HG03558 (cell line): ENCODE data around the gene RGS7.
"Not testable (repeated sequence)": the region's sequence is repeated elsewhere in the genome, so short reads cannot be mapped to it uniquely, and the experiment has no call there.

Source experiments
- ATAC-seq: cut with Tn5 transposase; IDR thresholded peaks from one replicate; pipeline ENCODE4 v1.9.1; 2021; ENCODE audit warnings: moderate number of reproducible peaks; ENCODE audit not compliant: unreplicated experiment; ENCODE audit errors: extremely low read depth

The RGS7 gene

GRCh38 chr1:241219449-241219848 lies 137.6 kb downstream of the RGS7 start:
- ATAC-seq, result no peak

DNA sequence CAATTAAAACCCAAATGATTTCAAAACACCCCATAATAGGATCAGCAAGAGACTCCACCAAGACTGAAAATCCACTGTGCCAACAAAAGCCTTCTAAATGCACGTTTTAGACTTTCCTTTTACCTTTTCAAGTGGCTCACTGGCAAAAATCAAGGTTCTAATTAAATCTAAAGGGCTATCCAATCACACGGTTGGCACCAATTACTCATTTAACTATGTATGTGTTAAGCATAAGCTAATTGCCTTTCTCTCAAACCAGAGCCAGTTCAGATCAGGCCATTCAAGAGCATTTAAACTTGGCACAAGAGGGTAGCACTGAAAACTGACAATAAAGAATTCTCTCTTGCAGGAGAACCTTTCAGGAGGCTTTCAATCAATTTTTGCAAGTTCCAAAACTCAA lies 139.5 kb downstream of the RGS7 start:
- no peak for ATAC-seq

DNA sequence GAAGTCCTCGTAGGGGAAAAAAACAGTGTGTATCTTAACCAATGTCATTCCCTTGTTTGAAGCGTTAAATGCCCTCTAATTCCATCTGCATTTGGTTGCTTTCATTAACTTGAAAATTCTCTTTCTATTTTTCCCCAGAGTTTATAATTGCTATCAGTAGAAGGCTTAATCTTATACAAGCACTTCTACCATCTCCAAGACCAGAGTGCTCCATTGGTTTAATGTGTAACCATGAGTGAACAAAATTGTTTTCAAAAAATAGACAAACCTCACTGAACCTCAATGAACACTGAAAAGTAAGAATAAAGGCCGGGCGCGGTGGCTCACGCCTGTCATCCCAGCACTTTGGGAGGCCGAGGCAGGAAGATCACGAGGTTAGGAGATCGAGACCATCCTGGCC lies 141.3 kb downstream of the RGS7 start:
- ATAC-seq, result no peak

DNA sequence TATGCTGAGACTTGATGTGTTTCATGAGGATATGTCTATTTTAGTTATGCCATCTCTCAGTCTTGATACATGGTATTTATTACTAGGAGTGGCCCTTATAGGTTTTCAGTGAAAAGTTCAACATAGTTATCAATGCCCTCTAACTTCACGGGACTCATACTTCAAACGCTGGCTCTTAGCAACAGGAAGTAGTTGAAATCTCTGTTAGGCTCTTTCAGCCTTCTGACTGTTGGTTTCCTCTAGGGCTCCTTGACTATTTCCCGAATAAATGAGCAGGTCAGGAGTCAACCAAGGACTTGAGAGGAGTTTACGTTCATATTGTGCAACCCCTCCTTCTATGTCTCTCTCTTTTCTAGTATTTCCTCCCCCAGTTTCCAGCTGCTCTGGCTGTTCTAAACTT lies 141.8 kb downstream of the RGS7 start:
- ATAC-seq, result no peak

DNA sequence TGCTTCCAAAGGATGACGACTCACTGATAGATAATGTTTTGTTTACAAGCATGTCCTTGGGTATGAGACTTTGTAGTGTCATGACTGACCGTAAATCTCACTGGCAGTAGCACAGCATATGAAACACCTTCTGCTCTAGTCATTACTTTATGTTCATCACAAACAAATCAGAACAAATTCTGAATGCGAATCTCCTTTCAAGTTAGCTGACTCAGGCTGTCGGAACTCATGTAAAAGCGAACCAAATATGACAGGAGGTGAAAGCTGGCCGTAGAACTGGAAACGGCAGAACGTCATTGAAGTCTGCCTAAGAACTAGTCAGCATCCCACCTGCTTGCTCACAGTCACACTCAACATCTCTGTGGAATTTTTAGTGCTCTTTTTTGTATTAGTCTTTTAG lies 143.9 kb downstream of the RGS7 start:
- no peak for ATAC-seq

GRCh38 chr1:241212628-241213027 lies 144.4 kb downstream of the RGS7 start:
- ATAC-seq, result no peak

DNA sequence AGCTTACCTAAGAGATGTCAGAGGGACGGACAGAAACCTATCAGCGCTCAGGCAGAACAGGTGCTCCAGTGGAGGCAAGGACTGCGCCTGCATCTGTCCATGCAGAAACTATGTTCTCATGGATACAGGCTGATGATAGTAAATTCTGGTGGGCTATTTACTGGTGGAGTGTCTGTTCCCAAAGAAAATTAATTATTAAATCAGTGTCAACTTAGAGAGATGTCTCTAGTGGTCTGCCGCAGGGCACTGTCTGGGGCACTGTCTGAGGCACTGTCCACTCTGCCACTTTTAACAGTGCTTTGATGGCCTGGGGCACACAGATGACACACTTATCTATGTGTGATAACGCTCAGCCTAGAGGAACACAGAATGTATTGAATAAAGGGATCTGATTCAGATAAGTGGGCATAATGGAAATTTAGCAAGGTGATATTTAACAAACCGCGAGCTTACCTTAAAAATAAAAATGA lies 148.1 kb downstream of the RGS7 start:
- no peak for ATAC-seq

DNA sequence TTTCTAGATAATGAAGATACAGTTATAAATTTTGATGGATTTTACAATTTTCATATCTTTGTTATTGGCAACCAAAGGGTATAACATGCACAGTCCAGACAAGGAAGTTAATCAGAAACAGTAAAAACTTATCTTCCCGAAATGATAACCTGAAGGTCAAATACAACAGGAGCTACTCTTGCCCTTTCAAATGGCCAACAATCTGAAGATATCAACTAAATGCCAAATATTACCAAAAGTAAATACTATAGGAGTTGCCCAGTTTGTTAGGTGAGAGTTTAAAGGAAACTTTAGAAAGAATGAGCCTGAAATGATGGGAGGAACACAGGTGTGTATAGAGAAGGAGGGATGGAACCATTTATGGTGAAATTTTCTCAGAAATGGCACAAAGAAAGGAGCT lies 153.2 kb downstream of the RGS7 start:
- no peak for ATAC-seq

DNA sequence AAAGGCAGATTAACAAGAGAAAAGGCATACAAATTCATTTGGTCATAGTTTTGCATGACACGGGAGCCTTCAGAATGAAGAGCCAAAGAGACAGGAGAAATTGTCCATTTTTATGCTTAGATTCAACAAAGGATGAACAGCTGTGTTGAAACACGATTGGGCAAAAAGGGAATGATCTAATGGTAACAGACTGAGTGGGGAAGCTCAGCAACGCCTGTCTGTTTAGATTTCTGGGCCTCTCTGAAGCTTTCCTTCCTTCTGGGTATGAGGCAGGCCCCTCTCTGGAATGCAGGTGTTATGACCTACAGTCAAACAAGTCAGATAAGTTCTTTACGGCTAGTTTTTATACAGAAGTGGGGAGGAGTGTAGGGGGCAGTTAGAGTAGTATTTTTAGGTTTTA lies 154.6 kb downstream of the RGS7 start:
- no peak for ATAC-seq

- ATAC-seq, result no peak
These were observed 170.3 kb downstream of the RGS7 start for GRCh38 chr1:241186716-241187115.

- no peak for ATAC-seq
These were observed 175.0 kb downstream of the RGS7 start for GRCh38 chr1:241181971-241182370.

- no peak for ATAC-seq
These were observed 175.5 kb downstream of the RGS7 start for GRCh38 chr1:241181471-241181870.

DNA sequence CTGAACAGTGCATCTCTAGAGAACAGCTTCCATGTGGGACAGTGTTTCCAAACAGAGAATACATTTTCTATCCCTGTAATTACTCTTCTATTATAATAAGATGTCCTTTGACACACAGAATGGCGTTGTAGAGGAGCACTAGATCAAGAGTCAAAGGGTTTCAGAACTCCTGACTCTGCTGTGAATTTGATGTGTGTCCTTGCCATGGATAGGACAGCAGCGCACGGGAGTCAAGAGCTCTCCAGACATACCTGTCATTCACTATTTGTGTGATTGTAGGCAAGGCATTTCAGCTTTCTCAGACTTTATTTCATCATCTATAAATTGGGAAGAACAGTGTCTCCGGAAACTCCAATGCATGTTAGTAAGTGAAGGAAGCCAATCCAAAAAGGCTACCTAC lies 176.4 kb downstream of the RGS7 start:
- ATAC-seq, result no peak

GRCh38 chr1:241177660-241178059 lies 179.3 kb downstream of the RGS7 start:
- ATAC-seq, result no peak

GRCh38 chr1:241172486-241172885 lies 184.5 kb downstream of the RGS7 start:
- no peak for ATAC-seq

GRCh38 chr1:241171991-241172390 lies 185.0 kb downstream of the RGS7 start:
- ATAC-seq, result no peak

- ATAC-seq, result no peak
These were observed 189.8 kb downstream of the RGS7 start for GRCh38 chr1:241167121-241167630.

DNA sequence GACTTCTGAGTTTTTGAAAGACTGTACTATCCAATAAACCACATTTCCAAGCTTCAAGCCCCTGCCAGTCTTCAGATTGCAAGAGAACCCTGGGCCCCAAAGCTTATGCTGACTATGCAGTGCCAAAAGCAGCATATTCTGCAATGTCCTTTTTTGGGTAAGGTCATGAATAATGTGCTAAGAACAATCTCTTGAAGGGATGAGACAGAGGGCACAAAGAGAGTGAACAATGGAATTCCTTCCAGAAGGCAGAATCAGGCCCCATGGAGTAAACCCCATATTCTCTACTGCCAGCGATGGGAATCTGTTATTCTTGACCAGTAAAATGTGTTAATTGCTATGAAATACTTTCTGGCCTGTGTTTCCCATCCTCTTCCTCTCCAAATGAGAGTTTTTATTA lies 190.4 kb downstream of the RGS7 start:
- no peak for ATAC-seq

DNA sequence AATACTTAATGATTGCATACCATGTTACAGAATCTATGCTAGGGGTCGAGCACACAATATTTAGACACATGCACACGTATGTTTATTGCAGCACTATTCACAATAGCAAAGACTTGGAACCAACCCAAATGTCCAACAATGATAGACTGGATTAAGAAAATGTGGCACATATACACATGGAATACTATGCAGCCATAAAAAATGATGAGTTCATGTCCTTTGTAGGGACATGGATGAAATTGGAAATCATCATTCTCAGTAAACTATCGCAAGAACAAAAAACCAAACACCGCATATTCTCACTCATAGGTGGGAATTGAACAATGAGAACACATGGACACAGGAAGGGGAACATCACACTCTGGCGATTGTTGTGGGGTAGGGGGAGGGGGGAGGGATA lies 191.7 kb downstream of the RGS7 start:
- not testable (repeated sequence) for ATAC-seq

GRCh38 chr1:241163363-241163762 lies 193.6 kb downstream of the RGS7 start:
- ATAC-seq, result no peak

GRCh38 chr1:241161188-241161689 lies 195.8 kb downstream of the RGS7 start:
- no peak for ATAC-seq

DNA sequence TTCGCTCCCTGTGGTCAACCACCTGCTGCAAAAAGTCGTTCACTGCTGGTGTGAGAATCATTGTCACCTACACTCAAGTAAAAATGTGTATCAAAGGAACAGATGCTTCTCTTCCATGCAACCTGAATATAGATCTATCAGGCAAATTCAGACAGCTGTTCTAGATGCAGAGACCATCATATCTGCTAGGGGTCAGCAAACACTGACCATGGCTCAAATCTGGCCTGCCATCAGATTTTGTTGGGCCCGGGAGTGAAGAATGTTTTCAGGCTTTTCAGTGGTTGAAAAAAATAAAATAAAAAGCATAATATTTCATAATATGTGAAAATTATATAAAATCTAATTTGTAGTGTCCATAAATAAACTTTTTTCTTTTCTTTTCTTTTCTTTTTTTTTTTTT lies 199.6 kb downstream of the RGS7 start:
- no peak for ATAC-seq
